HK-2 (cell line): Measurements from ENCODE around the gene WTAP.
"Not testable (repeated sequence)": the region's sequence is repeated elsewhere in the genome, so short reads cannot be mapped to it uniquely, and the experiment has no call there.

Source experiments
- DNase-seq: peaks from one replicate; pipeline ENCODE4 v3.0.0-alpha.2; 2018; ENCODE audit not compliant: unreplicated experiment

The WTAP gene

GRCh38 chr6:159761873-159762680 lies 34.8 kb downstream of the WTAP start, which contains the start of gene ACAT2:
Gene ACAT2 (plus strand): TSS chr6:159762045. CDS start chr6:159762088, 43 bp downstream.
- DNase-seq = peak; percentile 95

DNA sequence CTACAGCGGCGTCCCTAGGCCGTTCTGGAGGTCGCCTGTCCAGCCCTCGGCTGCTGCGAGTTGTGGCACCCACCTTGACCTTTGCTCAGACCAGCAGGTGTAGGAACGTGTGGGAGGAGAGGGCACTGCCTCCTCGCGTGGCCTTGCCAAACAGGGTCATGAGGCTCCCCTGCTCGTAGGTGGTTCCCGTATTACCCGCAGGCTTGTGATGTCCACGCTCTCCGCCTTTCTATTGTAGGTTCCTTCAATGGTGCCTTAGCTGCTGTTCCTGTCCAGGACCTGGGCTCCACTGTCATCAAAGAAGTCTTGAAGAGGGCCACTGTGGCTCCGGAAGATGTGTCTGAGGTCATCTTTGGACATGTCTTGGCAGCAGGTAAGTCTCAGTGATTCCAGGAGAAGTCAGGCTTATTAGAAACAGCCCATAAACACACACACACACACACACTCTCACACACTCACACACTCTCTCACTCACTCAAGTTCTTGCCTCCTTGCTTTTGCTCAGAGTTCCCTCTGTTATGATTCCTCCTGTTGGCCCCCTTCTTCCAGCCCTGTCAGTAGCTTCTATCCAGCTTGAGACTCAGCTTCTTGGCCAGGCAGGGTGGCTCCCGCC lies 35.5 kb downstream of the WTAP start:
- DNase-seq = no peak

- no peak for DNase-seq
Observed at GRCh38 chr6:159766906-159767305, 39.6 kb downstream of the WTAP start.

GRCh38 chr6:159769470-159769869 lies 42.2 kb downstream of the WTAP start:
- no peak for DNase-seq

- DNase-seq = no peak
Observed at GRCh38 chr6:159772196-159772595, 44.9 kb downstream of the WTAP start.

- no peak for DNase-seq
Observed at GRCh38 chr6:159777240-159777904, 50.1 kb downstream of the WTAP start.

DNA sequence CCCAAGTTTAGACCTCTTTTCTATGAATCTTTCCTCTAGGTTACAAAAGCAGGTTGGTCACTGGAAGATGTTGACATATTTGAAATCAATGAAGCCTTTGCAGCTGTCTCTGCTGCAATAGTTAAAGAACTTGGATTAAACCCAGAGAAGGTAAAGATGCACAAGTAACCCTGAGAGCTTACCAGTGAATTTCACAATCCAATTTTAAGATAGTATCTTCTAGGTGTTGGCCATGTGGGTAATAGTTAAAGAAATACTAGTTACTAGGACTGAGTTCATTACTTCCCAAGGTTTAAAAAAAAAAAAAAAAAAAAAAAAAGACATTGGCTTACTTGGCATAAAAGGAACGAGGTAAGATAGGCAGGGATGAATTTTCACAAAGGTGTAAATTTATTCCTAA lies 50.8 kb downstream of the WTAP start:
- DNase-seq = no peak

GRCh38 chr6:159778542-159779103 lies 51.3 kb downstream of the WTAP start:
- no peak for DNase-seq

DNA sequence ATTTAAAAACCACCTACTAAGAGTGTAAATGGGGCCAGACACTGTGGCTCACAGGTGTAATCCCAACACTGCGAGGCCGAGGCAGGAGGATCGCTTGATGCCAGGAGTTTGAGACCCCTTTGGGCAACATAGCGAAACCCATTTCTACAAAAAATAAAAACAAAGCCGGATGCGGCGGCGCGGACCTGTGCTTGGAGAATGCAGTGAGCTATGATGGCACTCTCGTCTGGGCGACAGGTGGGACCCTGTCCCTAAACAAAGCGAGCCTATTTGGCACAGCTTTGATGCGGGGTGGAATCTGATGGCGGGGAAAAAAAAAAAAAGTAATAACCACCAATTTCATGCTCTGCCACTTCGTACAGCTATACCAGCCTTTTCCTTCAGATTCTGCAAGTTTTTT lies 61.0 kb downstream of the WTAP start:
- DNase-seq = no peak

DNA sequence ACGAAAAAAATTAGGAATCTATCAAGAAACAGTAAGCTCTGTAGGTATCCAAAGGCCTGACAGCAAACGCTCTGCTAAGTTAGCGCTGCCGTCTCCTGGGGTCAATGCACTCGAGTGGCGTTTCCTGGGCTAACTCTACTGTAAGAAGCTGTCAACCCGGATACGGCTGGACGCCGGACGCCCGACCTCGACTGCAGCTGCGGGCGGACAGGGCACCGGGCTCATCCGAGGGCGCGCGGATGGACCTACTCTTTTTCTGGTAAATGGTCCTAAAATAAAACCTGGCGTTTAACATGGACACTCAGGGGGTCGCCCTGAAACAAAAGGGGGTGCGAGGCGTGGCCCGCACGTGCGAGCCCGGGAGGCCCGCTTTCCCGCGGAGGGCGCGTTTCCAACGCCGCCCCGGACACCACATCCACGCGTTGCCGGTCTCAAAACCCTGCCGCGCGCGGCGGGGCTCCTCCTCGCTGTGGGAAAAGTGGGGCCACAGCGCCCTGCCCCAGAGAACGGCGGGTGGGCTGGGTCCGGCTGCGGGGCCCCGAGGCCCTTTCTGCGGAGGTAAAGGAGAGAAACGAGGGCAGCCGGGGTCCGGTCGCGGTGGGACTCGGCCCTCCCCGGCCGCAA lies 61.6 kb downstream of the WTAP start:
- DNase-seq = peak; percentile 35

DNA sequence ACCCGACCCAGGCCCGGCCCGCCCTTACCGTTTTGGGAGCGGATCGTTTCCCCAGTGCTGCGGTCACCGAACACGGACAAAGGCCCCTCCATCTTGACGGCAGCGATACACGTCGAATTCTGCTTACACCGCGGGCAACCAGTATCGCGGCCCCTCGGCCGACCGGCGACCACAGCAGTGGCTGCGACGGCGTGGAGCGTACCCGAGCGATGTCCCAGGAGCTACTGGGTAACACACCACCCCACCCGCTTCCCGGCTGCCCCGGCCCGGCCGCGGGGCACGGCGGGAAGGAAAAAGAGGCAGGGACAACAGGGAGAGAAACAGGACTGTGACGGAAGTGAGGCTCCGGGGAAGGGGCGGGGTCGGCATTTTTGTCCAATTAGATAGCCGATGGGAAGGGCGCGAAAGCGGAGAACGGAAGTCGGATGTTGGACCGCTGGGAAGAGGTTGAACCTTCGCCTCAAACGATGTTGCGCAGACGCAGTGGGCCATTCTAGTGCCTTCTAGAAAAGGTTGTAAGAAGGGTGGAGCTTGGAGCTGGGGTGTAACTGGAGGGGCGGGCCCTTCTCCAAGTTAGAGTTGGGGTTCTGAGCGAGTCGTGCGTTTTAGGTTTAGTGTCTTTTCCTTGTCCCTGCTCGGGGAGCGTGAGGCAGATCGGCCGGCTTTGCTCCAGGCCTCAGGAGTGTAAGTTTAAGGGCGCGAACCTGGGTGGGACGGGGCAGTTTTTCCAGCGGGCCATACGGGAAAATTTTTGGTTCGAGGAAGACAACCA lies 62.3 kb downstream of the WTAP start, which contains the start of gene TCP1:
TSS of gene TCP1 (minus strand) at position 226 of the 772 bp plus-strand sequence. CDS start at position 92, 134 bp downstream.
- peak; percentile 99 for DNase-seq

GRCh38 chr6:159790149-159790955 lies 63.0 kb downstream of the WTAP start, which contains the start of gene MRPL18:
Gene MRPL18 (plus strand): TSS chr6:159790467. CDS start chr6:159790588, 121 bp downstream.
- DNase-seq = peak; percentile 96

GRCh38 chr6:159790956-159791598 lies 63.8 kb downstream of the WTAP start:
- no peak for DNase-seq

GRCh38 chr6:159794976-159795375 lies 67.7 kb downstream of the WTAP start:
- DNase-seq = not testable (repeated sequence)

DNA sequence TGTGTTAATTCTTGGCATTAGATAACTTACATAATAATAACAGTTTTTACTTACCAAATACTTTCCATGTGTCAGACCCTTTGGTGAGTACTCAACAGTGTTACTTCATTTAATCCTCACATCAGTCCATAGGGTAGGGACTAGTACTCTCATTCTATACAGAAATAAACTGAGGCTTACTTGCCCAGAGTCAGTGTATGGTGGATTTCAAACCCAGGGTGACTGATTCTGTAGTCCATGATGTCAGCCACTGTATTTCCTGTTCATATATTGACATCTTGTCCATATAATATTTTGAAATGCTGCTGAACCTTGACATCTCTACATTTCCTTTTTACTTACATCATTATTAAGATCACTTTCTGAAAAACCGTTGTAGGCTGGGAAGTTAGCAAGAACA lies 70.2 kb downstream of the WTAP start:
- DNase-seq = no peak

DNA sequence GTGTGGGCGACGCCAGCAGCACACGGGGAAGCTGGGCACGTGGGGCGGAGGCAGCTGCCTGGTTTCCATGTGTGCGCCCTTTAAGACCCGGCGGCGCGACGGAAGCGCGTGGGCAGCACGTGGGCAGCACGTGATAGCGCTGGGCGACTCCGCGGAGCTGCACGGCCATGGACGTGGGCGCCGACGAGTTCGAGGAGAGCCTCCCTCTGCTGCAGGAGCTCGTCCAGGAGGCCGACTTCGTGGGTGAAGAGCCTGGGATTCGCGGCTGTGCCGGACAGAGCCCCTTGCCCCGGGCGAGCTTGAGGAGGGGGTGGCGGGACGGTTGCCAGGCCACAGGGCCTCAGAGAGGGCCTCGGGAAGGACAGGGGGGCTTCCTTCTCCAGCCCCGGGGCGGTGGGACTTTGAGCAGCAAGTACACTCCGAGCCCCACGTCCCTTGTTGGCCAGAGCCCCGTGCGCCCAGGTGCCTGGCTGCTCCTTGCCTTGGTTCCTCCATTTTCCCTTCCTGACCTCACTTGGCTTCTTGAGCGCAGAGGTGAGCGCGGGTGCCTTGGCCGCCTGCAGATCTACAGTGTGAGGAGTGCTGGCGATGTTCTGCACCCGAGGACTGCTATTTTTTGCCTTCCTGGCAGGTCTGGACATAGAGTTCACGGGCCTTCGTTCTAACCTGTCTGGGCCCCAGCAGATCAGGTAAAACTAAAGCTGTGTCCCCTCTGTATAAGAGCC lies 73.0 kb downstream of the WTAP start, which contains the start of gene PNLDC1:
TSS of gene PNLDC1 (plus strand) at position 136 of the 725 bp plus-strand sequence. CDS start at position 168, 32 bp downstream.
- DNase-seq = no peak

- no peak for DNase-seq
Observed at GRCh38 chr6:159801935-159802334, 74.6 kb downstream of the WTAP start.

GRCh38 chr6:159804504-159804903 lies 77.2 kb downstream of the WTAP start:
- no peak for DNase-seq
